Mucosa of stomach (tissue), 1 donor: ENCODE results near the gene GID8.

Experiments used
- H3K27me3 ChIP-seq: one replicate; pipeline ENCODE4 v1.7.0; 2013; ENCODE audit warnings: mild to moderate bottlenecking, low read length; ENCODE audit not compliant: control insufficient read depth, insufficient read depth
- H3K36me3 ChIP-seq: one replicate; pipeline ENCODE4 v1.7.0; 2013; ENCODE audit warnings: low read length; ENCODE audit not compliant: control insufficient read depth, insufficient read depth
- H3K4me1 ChIP-seq: one replicate; pipeline ENCODE4 v1.7.0; 2013; ENCODE audit warnings: mild to moderate bottlenecking, low read length; ENCODE audit not compliant: control insufficient read depth, insufficient read depth
- H3K4me3 ChIP-seq: one replicate; pipeline ENCODE4 v1.7.0; 2013; ENCODE audit warnings: low read length
- H3K9ac ChIP-seq: one replicate; pipeline ENCODE4 v1.7.0; 2013; ENCODE audit warnings: mild to moderate bottlenecking, low read length, moderate library complexity
- H3K9me3 ChIP-seq: one replicate; pipeline ENCODE4 v1.7.0; 2013; ENCODE audit warnings: mild to moderate bottlenecking, low read length, moderate library complexity; ENCODE audit not compliant: control insufficient read depth
- donor health status: Pancreatic carcinoma.

GID8 gene

GRCh38 chr20:62941792-62942191 is 3.8 kb downstream of the GID8 start:
- Histone ChIP-seq H3K4me3 (no peak overlapping the region), H3K36me3 (peaks cover 6% of the 10 kb centered on the region), H3K9ac (no peak overlapping the region), H3K27me3 (no peaks in the 10 kb centered on the region), H3K4me1 (peaks cover 10% of the 10 kb centered on the region), H3K9me3 (no peaks in the 10 kb centered on the region)

DNA sequence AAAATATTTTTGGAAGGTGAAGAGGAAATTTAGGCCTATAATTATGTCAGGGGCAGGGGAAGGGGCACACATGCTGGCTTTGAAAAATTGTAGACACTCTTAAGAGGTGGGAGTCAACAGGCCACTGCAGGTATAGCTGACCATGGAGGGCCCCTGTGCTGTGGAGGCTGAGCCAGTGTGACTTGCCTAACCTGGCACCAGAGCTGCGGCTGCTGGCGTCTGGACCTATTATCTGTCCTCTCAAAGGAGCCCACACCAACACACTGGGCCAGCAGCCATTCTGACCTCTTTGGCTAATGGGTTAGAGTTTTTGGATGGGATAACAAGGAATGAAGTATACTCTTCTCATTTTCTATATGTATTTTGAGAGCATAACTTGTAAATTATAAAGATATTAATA is 4.5 kb downstream of the GID8 start:
- H3K36me3 ChIP-seq = peaks cover 6% of the 10 kb centered on the region
- H3K4me1 ChIP-seq = peaks cover 10% of the 10 kb centered on the region
- no peak overlapping the region for H3K4me3 ChIP-seq
- no peak overlapping the region for H3K9ac ChIP-seq
- no peaks in the 10 kb centered on the region for H3K27me3 ChIP-seq
- H3K9me3 ChIP-seq = no peaks in the 10 kb centered on the region

- Histone ChIP-seq H3K4me1 (peaks cover 10% of the 10 kb centered on the region), H3K9ac (no peak overlapping the region), H3K36me3 (peaks cover 6% of the 10 kb centered on the region), H3K9me3 (no peaks in the 10 kb centered on the region), H3K27me3 (no peaks in the 10 kb centered on the region), H3K4me3 (no peak overlapping the region)
Measured at GRCh38 chr20:62943396-62943795, 5.4 kb downstream of the GID8 start.

DNA sequence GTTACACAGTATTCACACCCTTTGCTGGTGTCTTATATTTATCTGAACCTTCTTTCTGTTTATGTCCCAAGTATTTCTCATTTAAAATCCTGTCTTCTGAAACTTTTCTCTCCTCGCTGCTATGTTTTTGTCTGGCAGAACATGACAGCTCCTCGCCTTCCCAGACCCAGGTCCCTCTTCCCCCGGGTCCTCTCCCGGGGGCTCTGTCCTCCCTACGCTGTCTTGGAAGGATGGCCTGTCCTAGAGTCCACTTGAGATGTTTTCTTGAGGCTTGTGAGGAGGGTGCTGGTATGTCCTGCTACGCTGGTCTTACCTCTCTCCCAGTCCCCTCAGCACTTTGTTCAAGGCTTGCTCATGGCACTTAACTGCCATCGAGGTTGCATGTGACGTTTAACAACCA is 6.2 kb downstream of the GID8 start:
- Histone ChIP-seq H3K9me3 (no peaks in the 10 kb centered on the region), H3K4me3 (no peak overlapping the region), H3K9ac (no peak overlapping the region), H3K4me1 (peaks cover 8% of the 10 kb centered on the region), H3K36me3 (peaks cover 6% of the 10 kb centered on the region), H3K27me3 (no peaks in the 10 kb centered on the region)

DNA sequence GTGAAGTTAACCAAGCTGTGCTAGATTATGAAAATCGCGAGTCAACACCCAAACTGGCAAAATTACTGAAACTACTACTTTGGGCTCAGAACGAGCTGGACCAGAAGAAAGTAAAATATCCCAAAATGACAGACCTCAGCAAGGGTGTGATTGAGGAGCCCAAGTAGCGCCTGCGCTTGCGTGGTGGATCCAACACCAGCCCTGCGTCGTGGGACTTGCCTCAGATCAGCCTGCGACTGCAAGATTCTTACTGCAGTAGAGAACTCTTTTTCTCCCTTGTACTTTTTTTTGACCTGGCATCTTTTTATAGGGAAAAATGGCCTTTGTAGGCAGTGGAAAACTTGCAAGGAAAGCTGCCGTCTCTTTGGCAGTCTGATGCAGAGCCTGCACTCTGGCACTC is 6.8 kb downstream of the GID8 start:
- no peak overlapping the region for H3K4me3 ChIP-seq
- peaks cover 2% of the 10 kb centered on the region for H3K4me1 ChIP-seq
- no peaks in the 10 kb centered on the region for H3K9me3 ChIP-seq
- no peaks in the 10 kb centered on the region for H3K27me3 ChIP-seq
- peaks cover 6% of the 10 kb centered on the region for H3K36me3 ChIP-seq
- no peak overlapping the region for H3K9ac ChIP-seq

- H3K4me3 ChIP-seq = no peak overlapping the region
- no peak overlapping the region for H3K9ac ChIP-seq
- no peaks in the 10 kb centered on the region for H3K4me1 ChIP-seq
- no peaks in the 10 kb centered on the region for H3K27me3 ChIP-seq
- no peaks in the 10 kb centered on the region for H3K9me3 ChIP-seq
- peaks cover 6% of the 10 kb centered on the region for H3K36me3 ChIP-seq
Measured at GRCh38 chr20:62945771-62946339, 7.9 kb downstream of the GID8 start.

DNA sequence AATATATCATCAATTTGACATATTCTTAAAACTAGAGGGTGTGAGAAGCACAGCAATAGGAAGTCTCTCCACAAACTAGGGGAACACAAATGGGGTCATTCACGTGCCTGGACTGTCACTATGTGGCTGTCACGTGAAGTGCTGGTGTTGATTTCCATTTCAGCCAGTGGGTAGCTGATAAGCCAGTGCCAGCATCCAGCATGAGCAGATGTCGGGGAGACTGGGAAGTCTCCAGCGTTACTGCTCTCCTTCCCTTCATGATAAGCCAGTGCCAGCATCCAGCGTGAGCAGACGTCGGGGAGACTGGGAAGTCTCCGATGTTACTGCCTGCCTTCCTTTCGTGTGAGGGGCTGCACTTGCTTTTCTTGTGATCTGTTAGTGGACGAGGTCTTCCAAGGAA is 9.0 kb downstream of the GID8 start:
- Histone ChIP-seq H3K4me1 (peaks cover 2% of the 10 kb centered on the region), H3K9ac (no peak overlapping the region), H3K36me3 (peaks cover 6% of the 10 kb centered on the region), H3K27me3 (no peaks in the 10 kb centered on the region), H3K9me3 (no peaks in the 10 kb centered on the region), H3K4me3 (no peak overlapping the region)

- Histone ChIP-seq H3K9ac (no peak overlapping the region), H3K27me3 (no peaks in the 10 kb centered on the region), H3K4me3 (no peak overlapping the region), H3K9me3 (no peaks in the 10 kb centered on the region), H3K4me1 (peaks cover 7% of the 10 kb centered on the region), H3K36me3 (peaks cover 6% of the 10 kb centered on the region)
Measured at GRCh38 chr20:62947532-62948300, 9.8 kb downstream of the GID8 start.

DNA sequence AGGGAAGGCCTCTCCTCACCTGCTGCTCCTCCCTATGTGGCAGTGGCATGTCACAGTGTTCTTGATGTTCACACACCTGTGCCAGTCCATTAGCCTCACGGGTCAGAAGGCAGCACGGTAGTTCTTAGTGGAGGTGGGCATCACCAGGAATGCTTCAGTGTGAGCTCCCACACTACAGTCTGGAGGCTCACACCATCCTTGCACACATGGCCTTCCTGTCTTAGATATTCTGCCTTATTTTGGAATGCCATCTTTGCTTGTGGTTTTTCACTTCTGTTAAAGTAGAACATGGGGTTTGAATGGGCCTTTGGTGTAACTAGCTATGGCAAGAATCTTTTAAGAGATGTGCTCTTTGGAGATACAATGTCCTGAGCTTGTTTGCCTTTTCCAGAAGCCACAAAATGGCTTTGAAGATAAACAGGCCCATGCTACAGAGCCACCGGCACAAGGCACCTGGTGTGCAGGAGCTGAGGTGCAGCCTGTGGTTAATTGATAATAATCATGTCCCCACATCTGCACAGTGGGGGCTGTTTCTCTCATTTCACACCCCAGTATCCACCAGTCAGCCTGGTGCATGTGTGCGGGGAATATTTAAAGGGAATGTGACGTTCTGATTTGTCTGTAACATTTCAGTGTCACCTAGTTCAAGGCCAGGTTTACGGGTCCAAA is 11.3 kb downstream of the GID8 start:
- no peak overlapping the region for H3K9ac ChIP-seq
- peaks cover 4% of the 10 kb centered on the region for H3K36me3 ChIP-seq
- H3K4me1 ChIP-seq = peaks cover 21% of the 10 kb centered on the region

DNA sequence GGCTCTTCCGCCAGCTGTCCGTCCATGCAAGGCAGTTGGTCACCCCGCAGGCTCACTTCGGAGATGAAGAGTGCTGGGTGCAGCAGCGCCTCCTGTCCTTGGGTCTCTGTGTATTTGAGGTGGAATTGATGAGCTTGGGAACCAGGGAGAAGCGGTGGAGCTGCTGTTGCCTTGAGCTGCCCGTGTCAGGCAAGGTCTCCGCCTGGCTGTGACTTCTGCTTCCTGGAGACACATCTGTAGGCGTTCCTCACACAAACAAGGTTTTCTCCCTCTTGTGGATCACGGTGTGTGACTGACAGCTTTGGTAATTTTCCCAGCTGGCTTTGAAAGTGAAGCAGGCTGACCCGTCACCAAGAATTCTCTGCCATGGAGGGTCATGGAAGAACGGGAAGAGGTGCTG is 12.0 kb downstream of the GID8 start:
- Histone ChIP-seq H3K9ac (no peak overlapping the region), H3K36me3 (no peaks in the 10 kb centered on the region), H3K27me3 (no peaks in the 10 kb centered on the region), H3K4me1 (peaks cover 28% of the 10 kb centered on the region), H3K4me3 (no peak overlapping the region), H3K9me3 (no peaks in the 10 kb centered on the region)

More for the DNA sequence above, 11.3 kb downstream of the GID8 start:
- no peaks in the 10 kb centered on the region for H3K27me3 ChIP-seq
- H3K4me3 ChIP-seq = no peak overlapping the region
- H3K9me3 ChIP-seq = no peaks in the 10 kb centered on the region

GRCh38 chr20:62950741-62951140 is 12.8 kb downstream of the GID8 start:
- Histone ChIP-seq H3K27me3 (no peaks in the 10 kb centered on the region), H3K4me3 (no peak overlapping the region), H3K9me3 (no peaks in the 10 kb centered on the region), H3K36me3 (no peaks in the 10 kb centered on the region), H3K4me1 (peaks cover 36% of the 10 kb centered on the region), H3K9ac (no peak overlapping the region)

DNA sequence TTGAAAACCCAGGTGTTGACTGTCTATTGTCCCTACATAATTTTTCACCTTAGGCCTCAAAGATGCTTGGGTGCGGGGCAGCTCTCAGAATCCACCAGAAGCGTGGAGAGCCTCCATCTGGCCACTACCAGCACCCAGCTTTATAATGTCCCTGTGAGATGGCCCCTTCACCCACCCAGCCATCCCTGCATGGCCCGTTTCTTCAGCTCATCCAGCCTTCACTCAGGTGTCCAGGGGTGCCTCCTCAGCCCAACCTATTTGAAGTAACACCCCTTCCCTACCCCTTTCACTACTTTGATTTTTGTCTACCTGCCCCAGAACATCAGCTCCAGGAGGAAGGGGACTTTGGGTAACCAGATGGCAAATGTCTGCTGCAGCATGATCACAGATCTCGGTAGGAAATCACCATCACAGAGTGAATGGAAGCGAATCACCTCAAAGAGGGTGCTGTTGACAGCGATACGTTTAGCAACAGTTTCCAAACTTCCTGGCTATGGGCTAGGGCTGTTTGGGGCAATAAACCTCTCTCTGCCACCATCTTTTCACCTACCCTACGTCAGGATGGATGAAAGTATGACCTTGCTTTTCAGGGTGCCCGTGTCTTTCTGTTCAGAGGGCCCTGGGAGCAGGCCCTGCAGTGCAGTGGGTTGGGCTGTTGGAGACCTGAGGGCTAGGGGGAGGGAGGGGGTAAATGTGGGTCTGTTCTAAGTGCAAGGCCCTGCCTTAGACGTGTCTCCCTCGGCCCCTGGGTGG is 13.4 kb downstream of the GID8 start:
- no peaks in the 10 kb centered on the region for H3K36me3 ChIP-seq

More for the DNA sequence above, 13.4 kb downstream of the GID8 start:
- Histone ChIP-seq H3K9me3 (no peaks in the 10 kb centered on the region), H3K9ac (no peak overlapping the region), H3K27me3 (no peaks in the 10 kb centered on the region), H3K4me1 (peaks cover 41% of the 10 kb centered on the region), H3K4me3 (no peak overlapping the region)
